HepG2 (cell line): ENCODE results near the gene TMEM129. TPM values are rescaled to one million over a fixed set of nuclear protein-coding genes. Genes with fewer than 3 reads are reported as not detected.
A peak's percentile ranks its signal among the peaks of the same experiment; 100 is the strongest.

ENCODE experiments used
- DMAP1 ChIP-seq: IDR thresholded peaks from 2 replicates; pipeline ENCODE4 v1.6.1; 2016
- EZH2 ChIP-seq: conservative IDR thresholded peaks from 2 replicates; pipeline ENCODE4 v1.6.1; 2012; ENCODE audit warnings: mild to moderate bottlenecking, low read depth, low read length, moderate library complexity
- HNRNPL ChIP-seq: fragments of 200-400 bp; formaldehyde crosslinking; IDR thresholded peaks from 2 replicates; pipeline ENCODE4 v1.6.1; 2017; ENCODE audit warnings: mild to moderate bottlenecking, low read depth, low read length
- JUN ChIP-seq: sonication (generic); formaldehyde crosslinking; IDR thresholded peaks from 2 replicates; pipeline ENCODE4 v1.4.0; 2020; ENCODE audit warnings: mild to moderate bottlenecking, missing genetic modification reagents
- KAT7 ChIP-seq: IDR thresholded peaks from 2 replicates; pipeline ENCODE4 v1.6.1; 2018; ENCODE audit warnings: borderline replicate concordance, missing compliant biosample characterization
- KDM6A ChIP-seq: IDR thresholded peaks from 2 replicates; pipeline ENCODE4 v1.6.1; 2016; ENCODE audit warnings: low read depth
- KLF9 ChIP-seq: IDR thresholded peaks from 2 replicates; pipeline ENCODE4 v1.6.1; 2016; ENCODE audit warnings: low read depth
- MEIS1 ChIP-seq: sonication (generic); formaldehyde crosslinking; IDR thresholded peaks from 2 replicates; pipeline ENCODE4 v1.9.0; 2021; ENCODE audit warnings: mild to moderate bottlenecking, missing genetic modification reagents, moderate library complexity, borderline replicate concordance
- MYPOP ChIP-seq: sonication (generic); formaldehyde crosslinking; IDR thresholded peaks from 2 replicates; pipeline ENCODE4 v1.8.1; 2023; ENCODE audit warnings: mild to moderate bottlenecking, moderate library complexity, missing genetic modification reagents
- NCOA2 ChIP-seq: sonication (generic); formaldehyde crosslinking; IDR thresholded peaks from 2 replicates; pipeline ENCODE4 v1.8.0; 2022; ENCODE audit warnings: inconsistent platforms
- NFE2L2 ChIP-seq: fragments of 150-350 bp; IDR thresholded peaks from 2 replicates; pipeline ENCODE4 v1.6.1; 2014; ENCODE audit warnings: low read length
- NR2F6 ChIP-seq, 2 experiments: IDR thresholded peaks; 2 replicates each; pipeline ENCODE4 v1.6.1; 2016; ENCODE audit warnings: antibody characterized with exemption in 1 of 2, mild to moderate bottlenecking in 1 of 2
- POLR2A ChIP-seq, 2 experiments: IDR thresholded peaks; 2 replicates each; pipeline ENCODE4 v1.6.1; 2011; ENCODE audit warnings: low read depth in 2 of 2, low read length in 2 of 2, mild to moderate bottlenecking in 1 of 2, moderate library complexity in 1 of 2; ENCODE audit not compliant: insufficient read depth in 1 of 2
- SIN3B ChIP-seq: fragments of 150-350 bp; IDR thresholded peaks from 2 replicates; pipeline ENCODE4 v1.6.1; 2014; ENCODE audit warnings: low read length
- SRSF4 ChIP-seq: fragments of 200-400 bp; formaldehyde crosslinking; IDR thresholded peaks from one replicate; pipeline ENCODE4 v1.6.1; 2018; ENCODE audit warnings: mild to moderate bottlenecking, low read depth, low read length, moderate library complexity; ENCODE audit not compliant: poor library complexity, severe bottlenecking
- TGIF2 ChIP-seq: IDR thresholded peaks from 2 replicates; pipeline ENCODE4 v1.6.1; 2016; ENCODE audit warnings: control low read depth, missing compliant biosample characterization
- ZFP36 ChIP-seq: fragments of 150-350 bp; IDR thresholded peaks from 2 replicates; pipeline ENCODE4 v1.6.1; 2018; ENCODE audit warnings: borderline replicate concordance, low read length, low read depth; ENCODE audit not compliant: partially characterized antibody
- ZNF253 ChIP-seq: sonication (generic); formaldehyde crosslinking; IDR thresholded peaks from 2 replicates; pipeline ENCODE4 v1.8.0; 2022; ENCODE audit warnings: mild to moderate bottlenecking, missing genetic modification reagents, borderline replicate concordance
- ZNF33B ChIP-seq: sonication (generic); formaldehyde crosslinking; IDR thresholded peaks from 2 replicates; pipeline ENCODE4 v1.5.1; 2020; ENCODE audit warnings: mild to moderate bottlenecking, missing genetic modification reagents
- ZNF546 ChIP-seq: sonication (generic); formaldehyde crosslinking; conservative IDR thresholded peaks from 2 replicates; pipeline ENCODE4 v1.8.1; 2023; ENCODE audit warnings: mild to moderate bottlenecking, missing genetic modification reagents
- ZNF580 ChIP-seq: IDR thresholded peaks from 2 replicates; pipeline ENCODE4 v1.6.1; 2016; ENCODE audit warnings: low read depth, borderline replicate concordance
- ZNF629 ChIP-seq: sonication (generic); formaldehyde crosslinking; conservative IDR thresholded peaks from 2 replicates; pipeline ENCODE4 v1.5.0; 2020; ENCODE audit warnings: missing genetic modification reagents
- ZNF749 ChIP-seq: sonication (generic); formaldehyde crosslinking; IDR thresholded peaks from 2 replicates; pipeline ENCODE4 v1.8.0; 2022; ENCODE audit warnings: mild to moderate bottlenecking, missing genetic modification reagents, moderate library complexity, borderline replicate concordance
- polyA plus RNA-seq, 8 experiments: library from polyadenylated mRNA; depleted of rRNA in 3 of 8; stranded (reverse) in 7 of 8; unstranded in 1 of 8; fragments of >200 nt; fragmentation: Illumina TruSeq in 4 of 8; extraction: Trizol in 4 of 8; gene quantifications; 2 replicates each; pipeline versions ENCODE4 v1.2.1 to v1.2.3, GENCODE V29; 2011 to 2016; ENCODE audit warnings: low read depth in 4 of 8, missing spikeins in 1 of 8, mixed read lengths in 1 of 8; ENCODE audit not compliant: insufficient read depth in 1 of 8
- total RNA-seq, 5 experiments: library from RNA; depleted of rRNA; stranded (reverse); fragments of >200 nt; fragmentation: Illumina TruSeq; extraction: Trizol; gene quantifications; 2 replicates each; pipeline ENCODE4 v1.2.3, GENCODE V29; 2016; ENCODE audit warnings: low read depth in 1 of 5
- TF ChIP-seq, protein P1 (sequence below): IDR thresholded peaks from 2 replicates; pipeline ENCODE4 v1.4.0; 2020; ENCODE audit warnings: mild to moderate bottlenecking, missing genetic modification reagents

Gene TMEM129
- total and polyA plus RNA-seq, 2 of the 13 experiments (the other 11 are each of a cell fraction or from before 2014, with no cell fraction given): 19.0 to 25.8 TPM

DNA sequence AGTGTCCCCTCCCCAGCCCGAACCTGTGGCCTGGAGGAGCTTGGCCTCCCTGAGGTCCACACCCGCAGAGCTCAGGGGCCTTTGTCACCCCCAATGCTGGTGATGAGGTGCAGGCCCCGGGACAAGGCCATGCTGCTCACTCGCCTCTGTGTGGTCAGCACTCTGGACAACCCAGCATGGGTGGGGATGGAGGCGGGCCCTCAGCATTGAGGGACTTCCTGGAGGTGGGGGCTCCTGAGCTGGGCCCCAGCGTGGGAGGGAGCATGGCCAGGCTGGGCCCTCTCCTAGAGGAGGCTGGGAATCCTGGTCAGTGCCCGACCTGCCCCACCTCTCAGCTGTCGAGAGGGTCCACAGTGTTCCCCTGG is 30.8 kb upstream of the TMEM129 start (continued):
- TF ChIP-seq ZNF629 (CRISPR knock-in tag) (0 out of 2 replicates have a peak, but pooled peaks have one; percentile 25), HNRNPL (no peak), NCOA2 (CRISPR knock-in tag) (no peak), POLR2A (IDR thresholded peaks at IDR 0.05; ENCODE audit: insufficient read depth in 1 of 2, low read depth in 2 of 2, low read length in 2 of 2) (no peak), EZH2 (no peak), NR2F6 (IDR thresholded peaks at IDR 0.05) (no peak), NR2F6 (CRISPR knock-in tag; IDR thresholded peaks at IDR 0.05) (no peak; the same call in 1 of the 2 replicates), MYPOP (CRISPR knock-in tag) (no peak), SIN3B (no peak), ZNF546 (CRISPR knock-in tag) (no peak), JUN (no peak), KDM6A (CRISPR knock-in tag) (no peak), KAT7 (CRISPR knock-in tag) (no peak), TGIF2 (CRISPR knock-in tag) (peak; percentile 55; the same call in 1 of the 2 replicates), KLF9 (CRISPR knock-in tag) (no peak), ZNF749 (CRISPR knock-in tag) (no peak), SRSF4 (no peak), ZNF580 (CRISPR knock-in tag) (0 out of 2 replicates have a peak, but pooled peaks have one; percentile 19), ZNF33B (CRISPR knock-in tag) (no peak), ZFP36 (no peak), ZNF253 (CRISPR knock-in tag) (no peak), MEIS1 (CRISPR knock-in tag) (0 out of 2 replicates have a peak, but pooled peaks have one; percentile 49), DMAP1 (CRISPR knock-in tag) (no peak), NFE2L2 (no peak)
- TF ChIP-seq, protein P1, sequence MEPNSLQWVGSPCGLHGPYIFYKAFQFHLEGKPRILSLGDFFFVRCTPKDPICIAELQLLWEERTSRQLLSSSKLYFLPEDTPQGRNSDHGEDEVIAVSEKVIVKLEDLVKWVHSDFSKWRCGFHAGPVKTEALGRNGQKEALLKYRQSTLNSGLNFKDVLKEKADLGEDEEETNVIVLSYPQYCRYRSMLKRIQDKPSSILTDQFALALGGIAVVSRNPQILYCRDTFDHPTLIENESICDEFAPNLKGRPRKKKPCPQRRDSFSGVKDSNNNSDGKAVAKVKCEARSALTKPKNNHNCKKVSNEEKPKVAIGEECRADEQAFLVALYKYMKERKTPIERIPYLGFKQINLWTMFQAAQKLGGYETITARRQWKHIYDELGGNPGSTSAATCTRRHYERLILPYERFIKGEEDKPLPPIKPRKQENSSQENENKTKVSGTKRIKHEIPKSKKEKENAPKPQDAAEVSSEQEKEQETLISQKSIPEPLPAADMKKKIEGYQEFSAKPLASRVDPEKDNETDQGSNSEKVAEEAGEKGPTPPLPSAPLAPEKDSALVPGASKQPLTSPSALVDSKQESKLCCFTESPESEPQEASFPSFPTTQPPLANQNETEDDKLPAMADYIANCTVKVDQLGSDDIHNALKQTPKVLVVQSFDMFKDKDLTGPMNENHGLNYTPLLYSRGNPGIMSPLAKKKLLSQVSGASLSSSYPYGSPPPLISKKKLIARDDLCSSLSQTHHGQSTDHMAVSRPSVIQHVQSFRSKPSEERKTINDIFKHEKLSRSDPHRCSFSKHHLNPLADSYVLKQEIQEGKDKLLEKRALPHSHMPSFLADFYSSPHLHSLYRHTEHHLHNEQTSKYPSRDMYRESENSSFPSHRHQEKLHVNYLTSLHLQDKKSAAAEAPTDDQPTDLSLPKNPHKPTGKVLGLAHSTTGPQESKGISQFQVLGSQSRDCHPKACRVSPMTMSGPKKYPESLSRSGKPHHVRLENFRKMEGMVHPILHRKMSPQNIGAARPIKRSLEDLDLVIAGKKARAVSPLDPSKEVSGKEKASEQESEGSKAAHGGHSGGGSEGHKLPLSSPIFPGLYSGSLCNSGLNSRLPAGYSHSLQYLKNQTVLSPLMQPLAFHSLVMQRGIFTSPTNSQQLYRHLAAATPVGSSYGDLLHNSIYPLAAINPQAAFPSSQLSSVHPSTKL (CRISPR knock-in tag): no peak
